Measurements from ENCODE around the gene SSH2. TPM values are rescaled to one million over a fixed set of nuclear protein-coding genes. Genes with fewer than 3 reads are reported as not detected.

The SSH2 gene
- total and polyA plus RNA-seq, 3 donors from 2014 or later, result 31.0 to 62.3 (median 37.4) TPM

DNA sequence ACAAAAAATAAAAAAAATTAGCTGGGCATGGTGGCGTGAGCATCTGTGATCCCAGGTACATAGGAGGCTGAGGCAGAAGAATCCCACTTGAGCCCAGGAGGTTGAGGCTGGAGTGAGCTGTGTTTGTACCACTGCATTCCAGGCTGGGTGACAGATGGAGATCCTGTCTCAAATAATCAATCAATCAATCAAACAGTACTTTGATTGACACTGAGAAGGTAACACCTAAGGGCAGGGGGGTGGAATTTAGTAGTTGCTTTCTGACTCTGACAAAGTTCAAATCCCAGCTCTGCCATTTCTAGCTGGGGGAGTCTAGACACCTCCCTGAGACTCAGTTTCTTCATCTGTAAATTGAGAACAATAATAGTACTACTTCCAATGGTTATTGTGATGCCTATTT is 12.0 kb downstream of the SSH2 start:
- TF ChIP-seq, protein P1, sequence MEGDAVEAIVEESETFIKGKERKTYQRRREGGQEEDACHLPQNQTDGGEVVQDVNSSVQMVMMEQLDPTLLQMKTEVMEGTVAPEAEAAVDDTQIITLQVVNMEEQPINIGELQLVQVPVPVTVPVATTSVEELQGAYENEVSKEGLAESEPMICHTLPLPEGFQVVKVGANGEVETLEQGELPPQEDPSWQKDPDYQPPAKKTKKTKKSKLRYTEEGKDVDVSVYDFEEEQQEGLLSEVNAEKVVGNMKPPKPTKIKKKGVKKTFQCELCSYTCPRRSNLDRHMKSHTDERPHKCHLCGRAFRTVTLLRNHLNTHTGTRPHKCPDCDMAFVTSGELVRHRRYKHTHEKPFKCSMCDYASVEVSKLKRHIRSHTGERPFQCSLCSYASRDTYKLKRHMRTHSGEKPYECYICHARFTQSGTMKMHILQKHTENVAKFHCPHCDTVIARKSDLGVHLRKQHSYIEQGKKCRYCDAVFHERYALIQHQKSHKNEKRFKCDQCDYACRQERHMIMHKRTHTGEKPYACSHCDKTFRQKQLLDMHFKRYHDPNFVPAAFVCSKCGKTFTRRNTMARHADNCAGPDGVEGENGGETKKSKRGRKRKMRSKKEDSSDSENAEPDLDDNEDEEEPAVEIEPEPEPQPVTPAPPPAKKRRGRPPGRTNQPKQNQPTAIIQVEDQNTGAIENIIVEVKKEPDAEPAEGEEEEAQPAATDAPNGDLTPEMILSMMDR (IDR thresholded peaks at IDR 0.05), result no peak
- no peak for TF ChIP-seq POLR2A (IDR thresholded peaks at IDR 0.05)
- H3K27me3 ChIP-seq, result no peaks in the 10 kb centered on the region
- no peak for DNase-seq
- no peak overlapping the region for H3K4me3 ChIP-seq
- 93 to 100% methylated on average over 1 of the region's 1 CpG for WGBS, 2 donors
- no peaks in the 10 kb centered on the region for H3K36me3 ChIP-seq (ENCODE audit: low read depth, missing control alignments)
- no peaks in the 10 kb centered on the region for H3K4me1 ChIP-seq
- H3K27ac ChIP-seq, result no peak overlapping the region
- intact Hi-C loops (cut with DNase I; ENCODE audit: low total_unique reads), result no loop called here
- no peaks in the 10 kb centered on the region for H3K9me3 ChIP-seq

DNA sequence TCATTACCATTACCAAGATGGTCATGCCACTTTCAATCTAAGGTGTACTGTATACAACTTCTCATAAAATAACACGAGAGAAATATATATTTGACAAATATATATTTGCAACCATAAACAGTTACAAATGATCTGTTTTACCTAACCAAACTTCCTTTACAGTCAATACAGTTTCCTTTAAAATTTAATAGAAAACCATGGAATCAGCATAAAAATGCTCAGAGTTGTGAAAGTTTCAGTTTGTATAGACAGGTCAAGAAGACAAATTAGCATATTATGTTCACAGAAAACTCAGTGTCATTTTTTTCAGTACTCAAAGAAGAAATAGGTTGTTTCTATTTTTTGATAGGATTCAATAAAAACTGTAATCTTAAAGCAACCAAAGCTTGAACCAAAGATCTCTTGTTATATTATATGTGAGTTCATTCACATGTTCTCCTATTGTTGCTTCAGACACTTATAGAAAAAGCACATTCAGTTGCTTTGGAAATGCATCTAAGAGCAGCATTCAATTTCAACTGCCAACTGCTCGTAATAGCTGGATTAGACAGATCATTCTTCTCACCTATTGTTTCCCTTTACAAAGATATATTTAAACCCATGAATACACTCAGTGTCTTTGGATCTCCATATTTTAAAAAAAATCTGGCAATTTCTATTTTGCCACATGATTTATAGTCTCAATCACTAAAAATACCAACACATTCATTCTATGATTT is 15.1 kb downstream of the SSH2 start:
- TF ChIP-seq, protein P1 (IDR thresholded peaks at IDR 0.05), result no peak
- no peak for TF ChIP-seq POLR2A (IDR thresholded peaks at IDR 0.05)
- DNase-seq, result no peak
- Histone ChIP-seq H3K27ac (no peak overlapping the region), H3K27me3 (no peaks in the 10 kb centered on the region), H3K4me1 (no peaks in the 10 kb centered on the region), H3K9me3 (no peaks in the 10 kb centered on the region), H3K4me3 (no peak overlapping the region), H3K36me3 (ENCODE audit: low read depth, missing control alignments) (no peaks in the 10 kb centered on the region)
- 86 to 89% methylated on average over 2 of the region's 2 CpGs for WGBS, 2 donors
- intact Hi-C loops (cut with DNase I; ENCODE audit: low total_unique reads), result no loop called here

DNA sequence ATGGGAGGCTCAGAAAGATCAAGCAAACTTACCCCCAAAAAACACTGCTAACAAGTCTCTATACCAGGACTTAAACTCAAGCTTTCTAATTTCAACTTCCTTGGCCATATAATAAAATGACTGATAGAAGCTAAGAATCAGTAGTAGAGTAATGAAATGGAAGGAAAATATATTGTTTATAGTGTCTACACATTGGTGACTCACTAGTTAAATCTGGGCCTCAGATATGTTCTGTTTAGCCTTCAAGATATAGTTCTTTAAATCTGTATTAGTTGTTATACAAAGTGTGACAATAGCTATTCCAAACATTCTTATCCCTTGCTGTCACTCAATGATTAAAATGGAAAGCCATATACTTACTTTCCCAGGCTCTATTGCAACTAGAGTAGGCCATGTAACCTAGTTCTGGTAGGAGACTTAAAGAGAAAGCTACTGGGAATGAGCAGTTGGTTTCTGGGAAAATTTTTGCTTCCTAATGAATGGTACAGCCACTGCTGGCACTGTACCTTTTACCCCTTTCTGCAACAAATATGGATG is 18.3 kb downstream of the SSH2 start:
- Histone ChIP-seq H3K27me3 (no peaks in the 10 kb centered on the region), H3K9me3 (no peaks in the 10 kb centered on the region), H3K4me3 (no peak overlapping the region), H3K4me1 (no peaks in the 10 kb centered on the region), H3K27ac (no peak overlapping the region), H3K36me3 (ENCODE audit: low read depth, missing control alignments) (no peaks in the 10 kb centered on the region)
- intact Hi-C loops (cut with DNase I; ENCODE audit: low total_unique reads), result no loop called here
- no peak for DNase-seq
- TF ChIP-seq, protein P1 (IDR thresholded peaks at IDR 0.05), result no peak
- TF ChIP-seq POLR2A (IDR thresholded peaks at IDR 0.05), result no peak

DNA sequence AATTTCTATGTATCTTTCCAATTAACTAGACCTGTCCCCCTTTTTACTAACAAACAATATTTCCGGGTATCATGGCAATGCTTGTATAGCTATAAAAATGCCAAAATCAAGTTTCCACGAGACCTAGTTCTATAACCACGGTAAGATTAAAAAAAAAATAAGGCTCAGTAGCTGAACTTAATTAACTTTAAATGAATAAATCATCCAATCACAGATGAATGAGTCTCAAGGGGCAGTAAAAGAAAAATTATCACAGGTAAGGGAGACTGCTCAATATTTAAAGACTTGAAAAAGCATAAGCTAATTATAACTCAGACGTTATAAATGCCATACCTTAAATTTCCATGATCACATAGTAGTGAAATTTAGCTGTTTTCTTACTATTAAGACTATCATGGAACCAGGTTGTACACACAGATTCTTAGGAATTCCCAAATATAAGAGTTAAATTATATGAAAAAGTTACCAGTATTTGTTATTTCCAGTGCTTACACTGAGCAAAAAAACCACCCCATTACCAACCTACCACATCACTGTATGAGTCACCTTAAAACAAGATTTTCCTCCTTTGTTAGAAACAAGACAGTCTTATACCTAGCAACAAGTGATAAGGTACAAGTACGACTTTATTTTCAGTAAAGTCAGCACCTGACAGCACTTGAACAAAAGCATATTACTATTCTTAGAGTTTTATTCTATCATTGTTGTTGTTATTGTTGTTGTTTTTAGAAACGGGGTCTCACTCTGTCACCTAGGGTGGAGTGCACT is 20.6 kb downstream of the SSH2 start:
- Histone ChIP-seq H3K4me1 (no peaks in the 10 kb centered on the region), H3K4me3 (no peak overlapping the region)
- 84 to 86% methylated on average over 6 of the region's 6 CpGs for WGBS, 2 donors

More for the DNA sequence above, 20.6 kb downstream of the SSH2 start:
- H3K27ac ChIP-seq, result no peak overlapping the region
- TF ChIP-seq POLR2A (IDR thresholded peaks at IDR 0.05), result no peak
- TF ChIP-seq, protein P1 (IDR thresholded peaks at IDR 0.05), result no peak
- DNase-seq, result no peak
- H3K36me3 ChIP-seq (ENCODE audit: low read depth, missing control alignments), result no peaks in the 10 kb centered on the region
- intact Hi-C loops (cut with DNase I; ENCODE audit: low total_unique reads), result no loop called here
- no peaks in the 10 kb centered on the region for H3K27me3 ChIP-seq
- H3K9me3 ChIP-seq, result no peaks in the 10 kb centered on the region
